Skeletal muscle tissue (tissue), 2 donors: Measurements from ENCODE around the gene COG4. TPM values are rescaled to one million over a fixed set of nuclear protein-coding genes. Genes with fewer than 3 reads are reported as not detected.
A peak's percentile ranks its signal among the peaks of the same experiment; 100 is the strongest.

Experiments
- small RNA-seq: library from RNA; depleted of rRNA; stranded (forward); fragments of <200 nt; gene quantifications from one replicate; pipeline ENCODE3, GENCODE V24; 2014
- total RNA-seq: library from RNA; depleted of rRNA; stranded (reverse); fragments of >200 nt; gene quantifications from one replicate; pipeline ENCODE4 v1.2.3, GENCODE V29; 2014

COG4 gene
- total RNA-seq, 1 donor from 2014 or later = 66.8 TPM

Small RNA genes lying within 50 kb of the gene (small RNA-seq; reads per million reads assigned to genes)
- not detected for gene RNU6-23P
- gene RPS27P26 = not detected
- 48.4 reads per million, percentile 95 among the genes with 10 or more reads in this experiment for gene SNORD111
- gene SNORD111B = 45.6 reads per million, percentile 95 among the genes with 10 or more reads in this experiment

Other genes starting within 250 kb of the COG4 start
- gene AARS1, start 234.0 kb downstream of the COG4 start, total RNA-seq = 65.8 TPM
- 21.4 TPM for gene DDX19B, start 224.4 kb downstream of the COG4 start, total RNA-seq
- gene DDX19A, start 176.7 kb downstream of the COG4 start, total RNA-seq = 38.1 TPM
- 24.5 TPM for gene ST3GAL2, start 84.5 kb downstream of the COG4 start, total RNA-seq
- gene FCSK, start 69.0 kb downstream of the COG4 start, total RNA-seq = 6.8 TPM
- gene SF3B3, start 262 bp upstream of the COG4 start, total RNA-seq = 83.5 TPM
- 6.8 TPM for gene IL34, start 123.0 kb upstream of the COG4 start, total RNA-seq
- 18.8 TPM for gene MTSS2, start 162.5 kb upstream of the COG4 start, total RNA-seq